GM12801 (cell line): Measurements from ENCODE around the gene MAP2K1.

Source experiments
- CTCF ChIP-seq: IDR thresholded peaks from one replicate; pipeline ENCODE4 v1.5.1; 2011; ENCODE audit warnings: control low read depth; ENCODE audit not compliant: insufficient read length; ENCODE audit errors: extremely low read depth

The MAP2K1 gene

DNA sequence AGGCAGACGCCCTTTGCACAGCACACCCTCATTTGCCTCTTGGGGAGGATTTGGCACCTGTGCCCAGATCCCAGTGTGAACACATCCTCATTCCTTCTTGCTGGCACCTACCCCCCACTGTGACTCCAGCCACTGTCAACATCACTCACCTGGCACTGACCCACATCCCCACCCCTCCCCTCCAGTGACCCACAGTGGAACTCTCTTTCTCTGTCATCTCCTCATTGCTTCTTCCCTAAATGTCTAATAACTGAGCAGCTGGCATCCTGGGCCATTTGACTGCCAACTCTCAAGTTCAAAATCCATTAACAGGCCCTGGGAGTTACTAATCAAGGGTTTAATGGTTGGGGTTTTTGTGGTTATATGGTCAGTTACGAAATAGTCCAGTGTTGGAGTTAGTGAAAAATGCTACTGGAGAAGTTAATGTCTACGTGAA, 96.4 kb downstream of the MAP2K1 start:
- no peak for TF ChIP-seq CTCF

DNA sequence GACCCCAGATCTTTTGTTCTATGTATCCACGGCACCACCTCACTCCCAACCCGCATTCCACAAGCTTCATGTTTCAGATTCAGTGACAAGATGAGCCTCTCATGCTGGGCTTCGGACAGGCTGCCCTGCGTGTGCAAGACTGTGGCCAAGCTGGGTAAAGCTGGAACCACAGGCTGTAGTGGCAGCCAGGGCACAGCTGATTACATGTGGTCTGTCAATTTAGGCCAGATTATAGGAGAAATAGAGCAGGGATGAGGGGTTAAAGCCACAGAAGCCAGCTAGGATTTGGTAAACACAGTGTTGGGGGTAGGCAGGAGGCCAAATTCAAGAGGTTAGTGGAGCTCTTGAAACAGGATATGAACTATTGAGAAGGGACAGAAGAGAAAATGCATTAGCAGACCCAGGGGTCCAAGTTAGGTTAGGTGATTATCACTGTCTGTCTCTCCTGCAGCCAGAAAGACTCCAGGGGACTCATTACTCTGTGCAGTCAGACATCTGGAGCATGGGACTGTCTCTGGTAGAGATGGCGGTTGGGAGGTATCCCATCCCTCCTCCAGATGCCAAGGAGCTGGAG, 97.9 kb downstream of the MAP2K1 start:
- TF ChIP-seq CTCF = no peak

GRCh38 chr15:66486887-66487286, 100.2 kb downstream of the MAP2K1 start:
- TF ChIP-seq CTCF = no peak

- TF ChIP-seq CTCF = no peak
Observed at GRCh38 chr15:66488525-66488924, 101.8 kb downstream of the MAP2K1 start.

DNA sequence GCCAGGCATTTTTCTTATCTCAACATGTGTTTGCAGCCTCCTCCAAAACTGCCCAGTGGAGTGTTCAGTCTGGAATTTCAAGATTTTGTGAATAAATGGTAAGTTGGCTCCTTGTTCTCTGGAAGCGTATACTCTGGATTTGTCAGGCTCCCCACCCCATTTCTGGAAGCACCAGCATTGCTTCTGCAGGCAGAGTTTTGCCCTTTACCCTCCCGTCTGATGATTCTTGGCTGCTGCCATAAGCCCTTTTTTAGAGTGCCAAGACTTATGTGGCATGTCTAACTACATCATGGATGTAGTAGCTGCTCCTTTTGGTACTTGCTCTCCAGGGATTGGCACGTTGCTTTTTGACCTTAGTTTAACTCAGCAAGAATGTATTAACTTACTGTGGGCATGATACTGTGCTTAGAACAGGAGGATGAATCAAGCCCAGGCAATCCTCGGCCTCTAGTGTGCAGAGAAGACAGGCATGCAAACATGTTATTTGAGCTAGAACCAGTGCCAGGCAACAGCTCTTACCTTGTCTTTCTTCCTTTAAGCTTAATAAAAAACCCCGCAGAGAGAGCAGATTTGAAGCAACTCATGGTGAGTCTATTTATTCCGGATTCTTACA, 102.6 kb downstream of the MAP2K1 start:
- no peak for TF ChIP-seq CTCF

DNA sequence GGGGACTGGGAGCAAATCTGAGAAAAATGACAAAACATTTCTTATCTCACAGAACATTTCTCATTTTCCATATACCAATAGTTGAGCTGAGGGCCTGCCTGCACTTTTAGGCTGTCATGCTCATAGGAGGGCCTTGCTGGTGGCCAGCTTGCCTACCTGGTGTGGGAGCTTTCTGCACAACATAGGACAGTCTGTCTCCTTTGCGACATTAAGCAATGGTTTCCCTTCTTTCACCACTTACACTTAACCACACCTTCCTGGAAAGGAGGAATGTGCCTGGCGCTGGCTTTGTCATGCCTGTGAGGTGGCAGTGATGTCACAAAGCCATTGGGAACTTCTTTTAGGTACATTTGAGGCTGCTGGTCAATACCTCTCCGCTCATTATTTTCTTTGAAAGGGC, 105.1 kb downstream of the MAP2K1 start:
- no peak for TF ChIP-seq CTCF

DNA sequence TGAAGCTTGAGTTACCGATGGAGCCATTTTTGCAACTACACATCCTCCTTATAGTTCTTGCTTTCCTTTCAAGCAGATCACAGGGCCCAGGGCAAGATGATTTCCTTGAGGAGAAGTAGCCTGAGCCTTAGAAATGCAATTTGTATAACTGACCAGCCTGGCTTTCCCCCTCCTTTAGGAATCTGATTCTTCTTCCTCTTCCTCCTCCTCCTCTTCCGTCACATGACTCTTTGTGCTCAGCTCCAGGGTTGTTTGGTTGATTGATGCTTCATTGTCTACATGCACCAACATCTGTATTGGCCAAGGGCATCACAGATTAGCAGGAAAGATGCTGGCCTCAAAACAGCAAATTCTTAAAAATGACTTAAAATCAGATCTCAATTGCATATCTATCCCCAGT, 107.5 kb downstream of the MAP2K1 start:
- no peak for TF ChIP-seq CTCF
